Measurements from ENCODE around the gene NCAPD3. TPM values are rescaled to one million over a fixed set of nuclear protein-coding genes. Genes with fewer than 3 reads are reported as not detected.

NCAPD3 gene
- total and polyA plus RNA-seq, 2 experiments from 2014 or later = 13.3 to 16.3 TPM

DNA sequence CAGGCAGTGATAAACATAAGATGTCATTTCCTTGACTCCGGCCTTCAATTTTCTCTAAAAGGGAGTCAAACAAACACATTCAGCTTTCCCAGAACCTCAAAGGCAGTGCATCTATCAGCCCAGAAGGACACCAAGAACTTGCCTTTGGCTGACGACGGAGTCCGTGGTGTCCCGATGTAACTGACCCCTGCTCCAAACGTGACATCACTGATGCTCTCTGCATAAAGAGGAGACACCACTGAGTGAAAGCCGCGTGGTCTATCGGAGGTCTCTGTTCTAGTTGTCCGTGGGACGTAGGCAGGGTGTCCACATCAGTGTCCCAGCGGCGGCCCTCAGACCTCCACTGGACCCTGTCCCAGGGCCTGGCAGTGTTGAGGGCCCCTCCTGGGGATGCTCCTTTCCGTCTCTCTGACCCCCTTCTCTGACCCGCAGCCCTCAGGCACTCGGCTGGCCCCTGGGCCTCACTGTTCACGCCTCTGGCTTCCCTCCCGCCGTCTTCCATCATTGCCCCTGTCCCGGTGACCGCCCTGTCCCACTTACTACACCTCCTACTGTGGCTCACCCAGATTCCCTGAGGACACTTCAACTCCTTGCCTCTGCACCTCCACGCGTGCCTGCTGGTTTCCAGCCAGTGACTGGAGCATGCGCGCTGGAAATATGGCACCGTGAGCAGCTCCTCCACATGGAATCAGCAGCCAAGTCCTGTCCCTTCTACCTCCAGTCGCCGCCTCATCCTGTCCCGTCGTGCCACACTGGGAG lies 70.4 kb downstream of the NCAPD3 start:
- peaks cover 31% of the 10 kb centered on the region; the same call in 1 of the 2 replicates for H3K36me3 ChIP-seq (ENCODE audit: low read depth)
- H3K4me2 ChIP-seq (ENCODE audit: unreplicated experiment) = no peak overlapping the region
- no peak for TF ChIP-seq EZH2phosphoT487 (IDR thresholded peaks at IDR 0.05; ENCODE audit: insufficient read depth, low read depth)
- TF ChIP-seq EZH2 (IDR thresholded peaks at IDR 0.05; ENCODE audit: insufficient read depth, poor library complexity, severe bottlenecking) = no peak
- WGBS, 2 experiments (ENCODE audit: low coverage in 1 of 2, low lambda C conversion rate in 2 of 2, missing lambda C conversion rate in 2 of 2) = 92 to 94% methylated on average over 25 to 30 of the region's 30 CpGs
- no peak for DNase-seq
- in situ Hi-C loops (cut with MboI) = no loop called here
- no peak overlapping the region for H3K27ac ChIP-seq
- no peaks in the 10 kb centered on the region for H3K4me1 ChIP-seq (ENCODE audit: insufficient read depth)
- H3K9ac ChIP-seq = no peak overlapping the region
- H3K9me2 ChIP-seq (ENCODE audit: insufficient read depth) = no peaks in the 10 kb centered on the region
- H3K79me2 ChIP-seq (ENCODE audit: insufficient read depth) = no peaks in the 10 kb centered on the region
- no peaks in the 10 kb centered on the region for H3F3A ChIP-seq (ENCODE audit: insufficient read depth)
- H3K27me3 ChIP-seq (replicated peaks; ENCODE audit: insufficient read depth) = no peaks in the 10 kb centered on the region
- H4K20me1 ChIP-seq (ENCODE audit: insufficient read depth) = no peaks in the 10 kb centered on the region
- no peak overlapping the region for H2AFZ ChIP-seq
- H3K9me3 ChIP-seq (ENCODE audit: low read depth) = no peaks in the 10 kb centered on the region
- H3K4me3 ChIP-seq = no peak overlapping the region

DNA sequence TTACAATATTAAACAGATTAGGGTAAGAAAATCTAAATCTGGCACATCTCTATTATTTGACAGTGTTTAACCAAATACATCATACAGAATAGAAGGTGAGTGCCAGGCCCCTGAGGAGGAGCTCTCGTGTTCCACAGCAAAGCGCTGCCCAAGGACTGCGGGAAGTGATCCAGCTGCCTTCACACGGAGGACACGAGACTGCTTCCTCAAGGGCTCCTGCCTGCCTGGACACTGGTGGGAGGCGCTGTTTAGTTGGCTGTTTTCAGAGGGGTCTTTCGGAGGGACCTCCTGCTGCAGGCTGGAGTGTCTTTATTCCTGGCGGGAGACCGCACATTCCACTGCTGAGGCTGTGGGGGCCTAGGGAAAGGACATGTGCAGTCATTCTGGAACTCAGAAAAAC lies 71.1 kb downstream of the NCAPD3 start:
- Histone ChIP-seq H3K4me3 (no peak overlapping the region), H3K4me2 (ENCODE audit: unreplicated experiment) (no peak overlapping the region), H4K20me1 (ENCODE audit: insufficient read depth) (no peaks in the 10 kb centered on the region), H3K9me2 (ENCODE audit: insufficient read depth) (no peaks in the 10 kb centered on the region), H3K36me3 (ENCODE audit: low read depth) (peaks cover 31% of the 10 kb centered on the region; the same call in 1 of the 2 replicates), H2AFZ (no peak overlapping the region), H3K27ac (no peak overlapping the region), H3K9me3 (ENCODE audit: low read depth) (no peaks in the 10 kb centered on the region), H3K9ac (no peak overlapping the region), H3K79me2 (ENCODE audit: insufficient read depth) (no peaks in the 10 kb centered on the region), H3K4me1 (ENCODE audit: insufficient read depth) (no peaks in the 10 kb centered on the region), H3K27me3 (replicated peaks; ENCODE audit: insufficient read depth) (no peaks in the 10 kb centered on the region), H3F3A (ENCODE audit: insufficient read depth) (no peaks in the 10 kb centered on the region)
- in situ Hi-C loops (cut with MboI) = no loop called here
- no peak for DNase-seq
- WGBS, 2 experiments (ENCODE audit: low coverage in 1 of 2, low lambda C conversion rate in 2 of 2, missing lambda C conversion rate in 2 of 2) = 85 to 87% methylated on average over 9 of the region's 9 CpGs
- no peak for TF ChIP-seq EZH2 (IDR thresholded peaks at IDR 0.05; ENCODE audit: insufficient read depth, poor library complexity, severe bottlenecking)
- TF ChIP-seq EZH2phosphoT487 (IDR thresholded peaks at IDR 0.05; ENCODE audit: insufficient read depth, low read depth) = no peak

DNA sequence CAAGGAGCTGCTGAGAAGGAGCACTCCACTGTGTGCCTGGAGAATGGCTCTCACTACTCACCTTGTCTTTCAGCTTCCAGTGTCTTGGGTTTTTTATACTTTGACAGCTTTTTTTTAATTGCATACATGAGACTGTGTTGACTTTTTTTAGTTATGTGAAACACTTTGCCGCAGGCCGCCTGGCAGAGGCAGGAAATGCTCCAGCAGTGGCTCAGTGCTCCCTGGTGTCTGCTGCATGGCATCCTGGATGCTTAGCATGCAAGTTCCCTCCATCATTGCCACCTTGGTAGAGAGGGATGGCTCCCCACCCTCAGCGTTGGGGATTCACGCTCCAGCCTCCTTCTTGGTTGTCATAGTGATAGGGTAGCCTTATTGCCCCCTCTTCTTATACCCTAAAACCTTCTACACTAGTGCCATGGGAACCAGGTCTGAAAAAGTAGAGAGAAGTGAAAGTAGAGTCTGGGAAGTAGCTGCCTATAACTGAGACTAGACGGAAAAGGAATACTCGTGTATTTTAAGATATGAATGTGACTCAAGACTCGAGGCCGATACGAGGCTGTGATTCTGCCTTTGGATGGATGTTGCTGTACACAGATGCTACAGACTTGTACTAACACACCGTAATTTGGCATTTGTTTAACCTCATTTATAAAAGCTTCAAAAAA lies 72.6 kb downstream of the NCAPD3 start:
- Histone ChIP-seq H3K36me3 (ENCODE audit: low read depth) (peaks cover 26% of the 10 kb centered on the region; the same call in 1 of the 2 replicates), H3K79me2 (ENCODE audit: insufficient read depth) (no peaks in the 10 kb centered on the region), H3K27me3 (replicated peaks; ENCODE audit: insufficient read depth) (no peaks in the 10 kb centered on the region), H3K9me3 (ENCODE audit: low read depth) (no peaks in the 10 kb centered on the region), H3K4me3 (no peak overlapping the region), H3F3A (ENCODE audit: insufficient read depth) (no peaks in the 10 kb centered on the region), H3K4me1 (ENCODE audit: insufficient read depth) (no peaks in the 10 kb centered on the region), H3K4me2 (ENCODE audit: unreplicated experiment) (no peak overlapping the region), H2AFZ (no peak overlapping the region), H3K9ac (no peak overlapping the region), H3K9me2 (ENCODE audit: insufficient read depth) (no peaks in the 10 kb centered on the region), H4K20me1 (ENCODE audit: insufficient read depth) (no peaks in the 10 kb centered on the region), H3K27ac (no peak overlapping the region)
- in situ Hi-C loops (cut with MboI) = no loop called here
- no peak for DNase-seq
- no peak for TF ChIP-seq EZH2 (IDR thresholded peaks at IDR 0.05; ENCODE audit: insufficient read depth, poor library complexity, severe bottlenecking)
- no peak for TF ChIP-seq EZH2phosphoT487 (IDR thresholded peaks at IDR 0.05; ENCODE audit: insufficient read depth, low read depth)
- WGBS, 2 experiments (ENCODE audit: low coverage in 1 of 2, low lambda C conversion rate in 2 of 2, missing lambda C conversion rate in 2 of 2) = 96% methylated on average over 10 of the region's 10 CpGs

DNA sequence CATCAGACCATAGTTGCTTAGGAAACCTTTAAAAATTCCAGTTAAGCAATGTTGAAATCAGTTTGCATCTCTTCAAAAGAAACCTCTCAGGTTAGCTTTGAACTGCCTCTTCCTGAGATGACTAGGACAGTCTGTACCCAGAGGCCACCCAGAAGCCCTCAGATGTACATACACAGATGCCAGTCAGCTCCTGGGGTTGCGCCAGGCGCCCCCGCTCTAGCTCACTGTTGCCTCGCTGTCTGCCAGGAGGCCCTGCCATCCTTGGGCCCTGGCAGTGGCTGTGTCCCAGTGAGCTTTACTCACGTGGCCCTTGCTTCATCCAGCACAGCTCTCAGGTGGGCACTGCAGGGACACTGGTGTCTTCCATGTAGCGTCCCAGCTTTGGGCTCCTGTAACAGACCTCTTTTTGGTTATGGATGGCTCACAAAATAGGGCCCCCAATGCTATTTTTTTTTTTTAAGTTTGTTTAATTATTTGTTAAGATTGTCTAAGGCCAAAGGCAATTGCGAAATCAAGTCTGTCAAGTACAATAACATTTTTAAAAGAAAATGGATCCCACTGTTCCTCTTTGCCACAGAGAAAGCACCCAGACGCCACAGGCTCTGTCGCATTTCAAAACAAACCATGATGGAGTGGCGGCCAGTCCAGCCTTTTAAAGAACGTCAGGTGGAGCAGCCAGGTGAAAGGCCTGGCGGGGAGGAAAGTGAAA lies 73.4 kb downstream of the NCAPD3 start:
- peak; percentile 17 for DNase-seq
- Histone ChIP-seq H3K27me3 (replicated peaks; ENCODE audit: insufficient read depth) (no peaks in the 10 kb centered on the region), H3K4me2 (ENCODE audit: unreplicated experiment) (no peak overlapping the region), H3K9me2 (ENCODE audit: insufficient read depth) (no peaks in the 10 kb centered on the region), H3K36me3 (ENCODE audit: low read depth) (peaks cover 26% of the 10 kb centered on the region; the same call in 1 of the 2 replicates), H3F3A (ENCODE audit: insufficient read depth) (no peaks in the 10 kb centered on the region), H3K9me3 (ENCODE audit: low read depth) (no peaks in the 10 kb centered on the region), H3K27ac (no peak overlapping the region), H2AFZ (no peak overlapping the region), H4K20me1 (ENCODE audit: insufficient read depth) (no peaks in the 10 kb centered on the region), H3K9ac (no peak overlapping the region), H3K4me3 (no peak overlapping the region), H3K79me2 (ENCODE audit: insufficient read depth) (no peaks in the 10 kb centered on the region), H3K4me1 (ENCODE audit: insufficient read depth) (no peaks in the 10 kb centered on the region)
- in situ Hi-C loops (cut with MboI) = no loop called here
- WGBS, 2 experiments (ENCODE audit: low coverage in 1 of 2, low lambda C conversion rate in 2 of 2, missing lambda C conversion rate in 2 of 2) = 86 to 88% methylated on average over 9 to 12 of the region's 12 CpGs
- TF ChIP-seq EZH2 (IDR thresholded peaks at IDR 0.05; ENCODE audit: insufficient read depth, poor library complexity, severe bottlenecking) (no peak), EZH2phosphoT487 (IDR thresholded peaks at IDR 0.05; ENCODE audit: insufficient read depth, low read depth) (no peak)

All from GM23248 (cell line).